Left colon (tissue), 2 donors: ENCODE data around the gene ZNF592. TPM values are rescaled to one million over a fixed set of nuclear protein-coding genes. Genes with fewer than 3 reads are reported as not detected.
"Not testable (repeated sequence)": the region's sequence is repeated elsewhere in the genome, so short reads cannot be mapped to it uniquely, and the experiment has no call there.

ENCODE experiments used
- ATAC-seq: fragments of 200-7000 bp; cut with Tn5 transposase; one replicate; pipeline ENCODE4 v1.9.1; 2020; ENCODE audit warnings: mild to moderate bottlenecking, moderate library complexity
- DNase-seq, 2 donors: peaks; one replicate each; pipeline ENCODE4 v3.0.0-alpha.2; 2020
- intact Hi-C, 2 donors: fragments of 100-400 bp; cut with DNase I in 1 of 2; cut with micrococcal nuclease in 1 of 2; formaldehyde crosslinking; loops; one replicate each; pipeline versions ENCODE4 v1.11.2 to v1.14.0; 2022; cut with DNase I, micrococcal nuclease
- long read RNA-seq: library from polyadenylated mRNA; unstranded; transcript quantifications from one replicate; pipeline ENCODE4 v2.0.0, GENCODE V29; 2021
- total RNA-seq, 2 donors: library from RNA; stranded (reverse); fragmentation: NEBNext Ultra II Directional; extraction: Animal tissue kit (Norgen Biotek cat#: 25700); gene quantifications; one replicate each; pipeline ENCODE4 v1.2.1, GENCODE V29; 2021
- donor health status: DM: no; HTN: no; CAD: no.
- donor health status: DM: yes; HTN: yes; CAD: no.

The ZNF592 gene
- total RNA-seq = 10 to 100 TPM; 24.3 to 29.7 TPM
- long read RNA-seq, full-length matches to known transcripts = 5 of 14 reads
- long read RNA-seq, partial matches to known transcripts = 3 of 14 reads
- long read RNA-seq, other reads (novel, unspliced or antisense) = 6 of 14 reads

DNA sequence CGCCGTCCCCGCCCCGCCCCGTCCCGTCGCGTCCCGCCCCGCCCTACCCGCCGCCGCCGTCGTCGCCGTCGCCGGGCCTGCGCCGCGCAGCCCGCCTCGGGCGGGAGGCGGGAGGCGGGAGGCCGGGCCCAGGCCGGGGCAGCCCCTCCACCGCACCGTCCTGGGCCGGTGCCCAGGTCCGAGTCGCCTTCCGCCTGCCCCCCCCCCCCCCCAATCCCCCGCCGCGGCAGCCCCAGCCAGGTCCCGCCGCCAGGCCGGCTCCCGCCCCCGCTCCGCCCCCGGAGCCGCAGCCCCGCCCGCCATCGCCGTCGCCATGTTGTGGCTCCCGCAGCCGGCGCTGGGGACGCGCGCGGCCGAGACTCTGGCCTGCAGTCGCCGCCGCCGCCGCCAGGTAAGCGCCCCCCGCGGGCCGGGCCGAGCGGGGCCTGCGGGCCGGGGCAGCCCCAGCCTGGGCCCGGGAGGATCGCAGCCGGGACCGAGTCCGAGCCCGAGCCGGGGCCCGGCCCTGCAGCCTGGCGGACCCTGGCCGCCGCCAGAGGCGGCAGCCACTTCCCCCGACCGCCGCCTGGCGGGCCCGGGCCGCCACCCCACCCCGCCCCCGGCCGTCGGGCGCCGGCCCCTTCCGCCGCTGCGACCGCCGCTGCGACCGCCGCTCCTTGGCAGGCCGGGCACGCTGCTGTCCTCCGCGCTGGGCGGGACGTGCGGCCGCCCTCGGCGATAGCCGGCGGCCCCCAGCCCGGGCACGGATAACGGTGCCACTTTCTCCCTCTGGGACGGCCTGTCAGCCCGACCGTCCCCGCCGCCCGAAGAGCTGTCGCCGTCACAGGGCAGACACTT, at the start of gene ZNF592:
ZNF592 (plus strand) TSS at position 319 of the 837 bp plus-strand sequence. CDS start 34,084 bp downstream, outside the sequence.
- peak; percentile 68 for ATAC-seq
- intact Hi-C loops = no loop called here
- peak; percentile 84 to 89 for DNase-seq

DNA sequence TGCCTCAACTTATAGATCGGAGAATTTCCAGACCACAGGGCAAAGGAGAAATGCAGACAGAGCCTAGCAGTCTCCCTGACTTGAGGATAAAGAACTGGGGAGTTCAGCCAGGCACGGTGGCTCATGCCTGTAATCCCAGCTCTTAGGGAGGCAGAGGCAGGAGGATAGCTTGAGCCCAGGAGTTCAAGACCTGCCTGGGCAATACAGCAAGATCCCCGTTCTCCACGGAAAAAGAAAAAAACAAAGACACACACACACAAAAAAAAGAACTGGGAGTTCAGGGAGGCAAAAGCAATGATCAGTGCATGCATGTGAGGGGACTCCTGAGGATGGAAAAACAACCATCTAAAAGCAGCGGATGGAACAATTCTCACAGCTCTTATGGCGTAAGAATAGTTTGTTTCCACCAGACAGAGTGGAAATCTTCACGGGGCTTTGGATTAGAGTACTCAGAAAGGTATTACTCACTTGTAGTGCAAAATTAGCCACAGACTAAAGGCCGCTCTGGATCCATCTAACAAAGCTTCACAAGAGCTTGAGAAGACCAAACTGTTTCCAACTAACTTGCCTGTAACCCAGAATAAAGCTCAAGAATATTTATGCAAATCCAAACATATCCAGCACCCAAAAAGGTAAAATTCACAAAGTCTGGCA, 48.7 kb upstream of the ZNF592 start:
- DNase-seq (no peak), ATAC-seq (no peak)
- intact Hi-C loops = no loop called here

DNA sequence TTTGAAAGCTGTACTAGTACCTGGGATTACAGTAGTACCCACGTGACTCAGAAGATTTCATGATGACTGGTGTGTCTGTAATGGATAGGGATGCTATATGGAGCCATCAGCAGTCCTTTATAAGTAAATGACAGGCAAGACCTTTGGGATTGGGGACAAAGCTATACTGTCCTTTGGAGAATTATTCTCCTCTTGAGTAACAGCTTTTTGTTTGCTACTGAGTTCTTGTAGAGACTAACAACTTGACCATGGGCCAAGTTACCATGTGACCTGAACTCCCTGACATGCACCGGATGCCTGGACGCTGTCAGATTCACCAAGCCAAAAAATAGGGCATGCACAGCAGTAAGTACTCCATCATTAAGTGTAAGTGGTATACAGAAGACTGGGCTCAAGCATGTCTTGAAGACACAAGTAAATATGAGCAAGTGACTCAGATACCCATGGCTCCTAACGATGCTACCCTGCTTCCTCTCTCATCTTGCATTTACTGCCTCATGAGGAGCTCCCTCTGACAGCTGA, 45.4 kb upstream of the ZNF592 start:
- ATAC-seq (peak; percentile 23), DNase-seq (peak in 1 of 2 donors; percentile 36)
- intact Hi-C loops = no loop called here

DNA sequence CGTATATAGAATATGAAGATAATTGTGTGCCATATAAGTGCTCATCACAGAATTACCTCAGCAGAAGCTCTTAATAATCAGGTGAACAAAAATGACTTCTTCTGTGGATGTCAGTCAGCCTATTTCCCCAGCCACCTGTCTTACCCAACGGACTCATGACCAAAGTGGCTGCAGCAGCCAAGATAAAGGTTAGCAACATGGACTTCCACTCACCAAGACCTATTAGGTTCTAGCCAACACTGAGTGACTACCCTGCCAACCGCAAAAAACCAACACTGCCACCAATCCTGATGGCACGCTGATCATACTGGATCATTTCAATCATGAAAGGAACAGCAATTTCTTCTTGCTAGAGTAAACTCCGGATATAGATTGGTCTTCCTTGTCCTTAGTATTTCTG, 44.6 kb upstream of the ZNF592 start:
- DNase-seq = no peak
- ATAC-seq = no peak
- intact Hi-C loops = no loop called here

GRCh38 chr15:84714372-84714771, 34.0 kb upstream of the ZNF592 start:
- intact Hi-C loops = no loop called here
- ATAC-seq = no peak

DNA sequence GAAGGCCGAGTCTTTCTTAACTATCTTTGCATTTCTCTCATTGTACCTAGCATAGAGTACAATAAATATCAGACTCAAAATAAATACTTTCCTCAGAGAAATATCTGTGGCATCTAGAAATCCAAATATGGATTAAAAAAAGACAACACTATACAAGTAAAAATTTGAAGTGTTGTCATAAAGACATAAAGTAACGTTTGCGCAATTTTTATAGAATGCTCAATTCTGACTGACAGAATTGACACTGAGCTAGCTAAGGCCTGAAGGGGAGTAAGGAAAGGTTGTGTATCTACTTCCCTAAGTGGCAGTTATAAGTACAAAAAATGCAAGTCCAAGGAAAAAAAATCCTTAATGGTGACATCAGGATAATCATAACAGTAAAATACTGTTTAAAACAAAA, 33.6 kb upstream of the ZNF592 start:
- DNase-seq (no peak), ATAC-seq (no peak)
- intact Hi-C loops = no loop called here

More at GRCh38 chr15:84714372-84714771, 34.0 kb upstream of the ZNF592 start:
- DNase-seq = no peak

DNA sequence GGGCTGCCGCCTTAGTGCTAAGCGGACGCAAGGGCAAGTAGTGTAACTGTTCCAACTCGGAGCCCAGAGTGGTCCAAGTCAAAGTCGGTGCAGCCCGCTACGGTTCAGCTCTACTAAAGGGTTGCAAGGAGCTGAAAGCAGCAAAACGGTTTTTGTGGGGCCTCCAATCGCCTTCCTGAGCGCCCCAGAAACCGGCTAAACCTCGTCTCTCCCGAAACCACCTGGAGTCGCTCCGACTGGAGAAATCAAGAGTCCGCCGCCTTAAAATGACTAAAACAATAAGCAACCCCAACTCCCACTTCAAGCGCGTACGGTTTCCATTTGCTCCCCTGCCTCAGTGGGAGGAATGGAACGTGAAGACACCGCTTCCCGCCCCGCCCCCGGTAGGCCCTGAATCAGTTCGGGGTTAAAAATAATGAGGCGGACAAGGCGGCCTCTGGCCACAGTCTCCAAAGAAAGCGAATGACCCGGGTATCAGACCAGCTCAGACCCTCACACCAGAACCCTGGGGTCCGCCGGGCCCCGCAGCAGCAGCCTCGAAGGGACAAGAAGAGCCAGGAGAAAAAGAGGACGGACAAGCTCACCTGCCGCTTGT, 32.9 kb upstream of the ZNF592 start:
- intact Hi-C loops = no loop called here
- ATAC-seq = peak; percentile 20
- DNase-seq = peak; percentile 33 to 51

DNA sequence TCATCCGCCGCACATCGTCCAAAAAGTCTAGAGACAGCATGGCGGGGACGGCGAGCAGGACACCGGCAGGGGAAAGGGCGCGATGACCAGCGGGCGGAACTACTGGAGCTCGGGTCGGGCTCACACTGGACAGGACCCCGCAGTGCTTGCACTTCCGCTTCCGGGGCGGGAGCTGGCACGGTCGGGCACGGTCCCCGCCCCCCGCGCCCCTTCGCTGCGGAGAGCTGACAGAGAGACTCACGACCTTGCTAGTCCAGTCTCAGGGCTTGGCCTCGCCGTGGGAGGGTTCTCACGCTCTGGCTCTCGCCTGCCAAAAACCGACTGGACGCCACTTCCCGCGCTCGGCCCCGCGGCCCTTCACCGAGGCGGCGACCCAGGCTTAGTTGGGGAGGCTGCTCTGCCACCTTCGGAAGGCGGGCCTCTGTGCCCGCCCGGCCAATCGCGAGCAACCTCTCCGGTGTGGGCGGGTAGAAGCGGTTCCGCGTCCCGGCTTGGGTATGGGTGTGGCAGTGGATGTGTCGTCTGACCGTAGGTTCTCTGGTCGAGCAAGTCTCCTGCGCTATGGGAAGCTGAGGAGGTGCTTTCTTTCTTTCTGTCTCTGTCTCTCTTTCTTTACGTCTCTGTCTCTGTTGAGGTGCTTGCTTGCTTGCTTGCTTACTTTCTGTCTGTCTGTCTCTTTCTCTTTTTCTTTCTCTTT, 32.2 kb upstream of the ZNF592 start, which contains the start of gene SEC11A:
SEC11A (minus strand) TSS at position 104 of the 697 bp plus-strand sequence; CDS start at position 40, 64 bp downstream.
- intact Hi-C loops = no loop called here
- peak; percentile 96 for ATAC-seq

GRCh38 chr15:84721371-84721770, 27.0 kb upstream of the ZNF592 start:
- intact Hi-C loops = no loop called here
- DNase-seq = no peak
- no peak for ATAC-seq

More for the DNA sequence above, 32.2 kb upstream of the ZNF592 start, which contains the start of gene SEC11A:
- peak; percentile 95 to 96 for DNase-seq

GRCh38 chr15:84722628-84723027, 25.8 kb upstream of the ZNF592 start:
- intact Hi-C loops = no loop called here
- DNase-seq (no peak), ATAC-seq (no peak)

GRCh38 chr15:84725001-84725491, 23.3 kb upstream of the ZNF592 start:
- ATAC-seq = peak; percentile 43
- intact Hi-C loops = no loop called here
- DNase-seq = no peak

GRCh38 chr15:84727429-84727828, 21.0 kb upstream of the ZNF592 start:
- intact Hi-C loops = no loop called here
- ATAC-seq (no peak), DNase-seq (no peak)

GRCh38 chr15:84731774-84732173, 16.6 kb upstream of the ZNF592 start:
- ATAC-seq (no peak), DNase-seq (no peak)
- intact Hi-C loops = no loop called here

- intact Hi-C loops = no loop called here
- DNase-seq = peak; percentile 81 to 91
- ATAC-seq = peak; percentile 95
These were observed 13.5 kb upstream of the ZNF592 start for GRCh38 chr15:84734794-84735479.

DNA sequence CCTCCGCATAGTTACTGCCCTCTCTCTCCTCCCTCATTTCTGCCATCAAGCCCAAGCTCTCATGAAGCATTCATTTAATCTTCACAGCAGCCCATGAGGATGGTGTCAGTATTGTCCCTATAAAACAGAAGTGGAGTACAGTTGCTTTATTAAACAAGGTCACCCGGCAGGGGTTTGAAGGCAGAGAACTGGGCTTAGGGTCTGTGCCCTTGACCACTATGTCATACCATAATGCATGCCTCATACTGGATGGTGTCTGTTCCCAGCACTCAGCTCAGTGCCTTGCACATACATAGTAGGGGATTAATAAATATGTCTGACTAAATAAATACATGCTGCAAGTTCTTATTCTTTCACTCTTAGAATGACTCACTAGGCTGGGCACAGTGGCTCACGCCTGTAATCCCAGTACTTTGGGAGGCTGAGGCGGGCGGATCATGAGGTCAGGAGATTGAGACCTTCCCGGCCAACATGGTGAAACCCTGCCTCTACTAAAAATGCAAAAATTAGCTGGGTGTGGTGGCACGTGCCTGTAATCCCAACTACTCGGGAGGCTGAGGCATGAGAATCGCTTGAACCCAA, 12.8 kb upstream of the ZNF592 start:
- intact Hi-C loops, DNase-seq: not testable (repeated sequence)
- ATAC-seq = peak; percentile 33

GRCh38 chr15:84736375-84736774, 12.0 kb upstream of the ZNF592 start:
- intact Hi-C loops = no loop called here
- DNase-seq (no peak), ATAC-seq (no peak)

DNA sequence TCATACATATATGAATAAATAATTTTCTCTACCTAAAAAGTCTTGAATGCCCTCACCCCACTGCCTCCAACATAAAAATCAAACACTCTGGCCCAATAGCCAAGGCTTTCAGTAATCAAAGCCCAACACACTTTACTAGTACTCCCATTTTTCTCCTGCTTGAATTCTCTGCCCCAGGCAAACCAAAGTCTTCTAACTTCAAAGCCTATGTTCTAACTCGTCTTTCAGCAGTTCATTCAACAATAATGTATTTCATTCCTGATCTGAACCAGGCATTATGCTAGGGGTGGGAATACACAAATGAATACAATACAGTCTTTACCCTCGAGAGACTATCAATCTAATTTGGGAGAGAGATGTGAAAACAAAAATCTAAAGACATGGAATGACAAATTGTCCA, 11.4 kb upstream of the ZNF592 start:
- intact Hi-C loops = no loop called here
- ATAC-seq (no peak), DNase-seq (no peak)

DNA sequence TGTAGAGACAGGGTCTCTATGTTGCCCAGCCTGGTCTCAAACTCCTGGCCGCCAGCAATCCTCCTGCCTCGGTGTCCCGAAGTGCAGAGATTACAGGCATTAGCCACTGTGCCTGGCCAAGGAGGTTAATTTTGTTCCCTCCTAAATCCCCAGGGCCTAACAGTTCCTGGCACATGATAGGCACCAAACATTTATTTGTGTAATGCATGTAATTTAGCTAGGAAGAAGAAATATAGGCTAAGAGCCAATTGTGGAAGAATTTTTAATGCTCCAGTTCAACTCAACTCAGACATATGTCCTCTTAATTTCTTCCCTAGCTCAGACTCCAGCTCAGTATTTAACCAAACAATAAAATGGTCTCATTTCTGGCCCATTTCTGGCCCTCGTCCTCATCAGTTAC, 7.7 kb upstream of the ZNF592 start:
- no peak for ATAC-seq
- no peak for DNase-seq

More for the DNA sequence above, 7.7 kb upstream of the ZNF592 start:
- intact Hi-C loops = no loop called here
